ENCODE measurements around the gene ERGIC1. TPM values are rescaled to one million over a fixed set of nuclear protein-coding genes. Genes with fewer than 3 reads are reported as not detected.

Gene ERGIC1
- polyA plus RNA-seq, 1 donor from 2014 or later = 59.1 TPM

DNA sequence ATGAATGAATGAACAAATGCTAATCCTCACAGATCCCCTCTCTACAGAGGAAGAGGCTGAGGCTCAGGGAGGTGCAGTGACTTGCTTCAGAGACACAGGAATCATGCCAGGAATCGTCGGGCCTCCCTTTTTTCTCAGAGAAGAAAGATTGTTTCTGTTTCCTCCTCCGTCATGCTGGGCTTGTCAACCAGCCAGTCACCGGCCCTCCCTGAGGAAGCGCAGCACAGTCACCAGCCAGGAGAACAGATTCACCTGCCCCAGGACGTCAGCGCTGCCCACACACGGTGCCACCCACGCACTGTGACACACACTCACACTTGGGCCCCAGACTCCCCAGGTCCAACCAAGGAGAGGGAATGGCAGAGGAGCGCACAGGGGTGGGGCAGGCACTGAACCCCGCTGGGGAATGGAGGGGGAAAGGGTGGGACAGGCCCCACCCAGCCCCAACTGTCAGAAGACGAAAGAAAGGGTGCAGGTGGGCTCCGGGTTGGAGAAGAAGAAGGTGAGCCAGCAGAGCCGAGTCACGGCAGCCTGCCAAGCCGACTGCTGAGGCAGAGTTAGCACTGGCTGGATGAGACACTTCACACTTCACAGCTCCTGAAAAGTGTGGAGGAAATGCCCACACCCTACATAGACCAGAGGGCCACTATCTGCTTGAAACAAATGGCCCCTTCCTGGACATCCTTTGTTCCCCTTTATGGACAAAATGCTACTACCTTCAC is 13.8 kb upstream of the ERGIC1 start:
- no peaks in the 10 kb centered on the region for H3K79me2 ChIP-seq (replicated peaks; ENCODE audit: insufficient read depth, low read length)
- TF ChIP-seq RAD21 (conservative IDR thresholded peaks at IDR 0.05) = no peak
- no peak for TF ChIP-seq EZH2 (IDR thresholded peaks at IDR 0.05; ENCODE audit: borderline replicate concordance, insufficient read depth, low read length, poor library complexity, severe bottlenecking)
- TF ChIP-seq CTCF (IDR thresholded peaks at IDR 0.05; ENCODE audit: poor library complexity, severe bottlenecking) = no peak
- TF ChIP-seq REST (IDR thresholded peaks at IDR 0.05; ENCODE audit: borderline replicate concordance) = no peak
- no peak for TF ChIP-seq MXI1 (conservative IDR thresholded peaks at IDR 0.05; ENCODE audit: poor library complexity, severe bottlenecking)
- no peak for TF ChIP-seq EP300 (conservative IDR thresholded peaks at IDR 0.05; ENCODE audit: poor library complexity, severe bottlenecking)
- no peak for TF ChIP-seq SMC3 (conservative IDR thresholded peaks at IDR 0.05; ENCODE audit: poor library complexity)
- no peak for TF ChIP-seq POLR2AphosphoS5 (IDR thresholded peaks at IDR 0.05)
- H4K20me1 ChIP-seq (ENCODE audit: insufficient read depth) = no peaks in the 10 kb centered on the region
- no peaks in the 10 kb centered on the region for H3K36me3 ChIP-seq (ENCODE audit: insufficient read depth, low read length)
- H3K27me3 ChIP-seq (ENCODE audit: insufficient read depth, low read depth, low read length) = no peaks in the 10 kb centered on the region
- H3K27ac ChIP-seq (ENCODE audit: low read length) = no peak overlapping the region
- H3K9me3 ChIP-seq (ENCODE audit: low read length) = no peaks in the 10 kb centered on the region
- no peak overlapping the region for H3K4me2 ChIP-seq (ENCODE audit: low read length)
- H2AFZ ChIP-seq (ENCODE audit: low read depth, low read length) = no peak overlapping the region
- H3K4me3 ChIP-seq (ENCODE audit: low read length) = no peak overlapping the region
- H3F3A ChIP-seq (ENCODE audit: insufficient read depth, low read length, poor library complexity, severe bottlenecking) = no peaks in the 10 kb centered on the region
- no peak overlapping the region for H3K9ac ChIP-seq (ENCODE audit: low read length)
- H3K9me2 ChIP-seq (ENCODE audit: insufficient read depth, low read length) = no peaks in the 10 kb centered on the region

- TF ChIP-seq POLR2AphosphoS5 (IDR thresholded peaks at IDR 0.05) = no peak
- no peak for TF ChIP-seq EP300 (conservative IDR thresholded peaks at IDR 0.05; ENCODE audit: poor library complexity, severe bottlenecking)
- TF ChIP-seq MXI1 (conservative IDR thresholded peaks at IDR 0.05; ENCODE audit: poor library complexity, severe bottlenecking) = no peak
- TF ChIP-seq REST (IDR thresholded peaks at IDR 0.05; ENCODE audit: borderline replicate concordance) = no peak
- no peak for TF ChIP-seq SMC3 (conservative IDR thresholded peaks at IDR 0.05; ENCODE audit: poor library complexity)
- Histone ChIP-seq H3K4me3 (ENCODE audit: low read length) (no peak overlapping the region), H4K20me1 (ENCODE audit: insufficient read depth) (no peaks in the 10 kb centered on the region), H3K9ac (ENCODE audit: low read length) (no peak overlapping the region), H2AFZ (ENCODE audit: low read depth, low read length) (no peak overlapping the region), H3F3A (ENCODE audit: insufficient read depth, low read length, poor library complexity, severe bottlenecking) (no peaks in the 10 kb centered on the region), H3K27me3 (ENCODE audit: insufficient read depth, low read depth, low read length) (no peaks in the 10 kb centered on the region), H3K27ac (ENCODE audit: low read length) (no peak overlapping the region), H3K9me2 (ENCODE audit: insufficient read depth, low read length) (no peaks in the 10 kb centered on the region), H3K79me2 (replicated peaks; ENCODE audit: insufficient read depth, low read length) (no peaks in the 10 kb centered on the region), H3K9me3 (ENCODE audit: low read length) (no peaks in the 10 kb centered on the region), H3K36me3 (ENCODE audit: insufficient read depth, low read length) (no peaks in the 10 kb centered on the region), H3K4me2 (ENCODE audit: low read length) (no peak overlapping the region)
Observed at GRCh38 chr5:172821340-172821985, 12.6 kb upstream of the ERGIC1 start.
